Brain pericyte (primary cell): Measurements from ENCODE around the gene ITGB3.
"Not testable (repeated sequence)": the region's sequence is repeated elsewhere in the genome, so short reads cannot be mapped to it uniquely, and the experiment has no call there.

ENCODE experiments used
- DNase-seq: peaks from one replicate; pipeline ENCODE4 v3.0.0-alpha.2; 2012; ENCODE audit warnings: low read depth, low spot score

ITGB3 gene

GRCh38 chr17:47244697-47245096, 8.9 kb upstream of the ITGB3 start:
- DNase-seq: no peak

- DNase-seq: no peak
Measured at GRCh38 chr17:47246120-47246519, 7.5 kb upstream of the ITGB3 start.

- DNase-seq: no peak
Measured at GRCh38 chr17:47250855-47251254, 2.8 kb upstream of the ITGB3 start.

GRCh38 chr17:47251421-47251940, 2.1 kb upstream of the ITGB3 start:
- DNase-seq: no peak

- DNase-seq: no peak
Measured at GRCh38 chr17:47252209-47252608, 1.4 kb upstream of the ITGB3 start.

GRCh38 chr17:47252766-47253512, 688 bp upstream of the ITGB3 start:
- no peak for DNase-seq

GRCh38 chr17:47254403-47254943, 846 bp downstream of the ITGB3 start:
- DNase-seq: no peak

GRCh38 chr17:47257651-47258339, 4.2 kb downstream of the ITGB3 start:
- DNase-seq: no peak

- DNase-seq: no peak
Measured at GRCh38 chr17:47262586-47262985, 9.0 kb downstream of the ITGB3 start.

- DNase-seq: no peak
Measured at GRCh38 chr17:47264166-47264565, 10.5 kb downstream of the ITGB3 start.

- no peak for DNase-seq
Measured at GRCh38 chr17:47265983-47266541, 12.4 kb downstream of the ITGB3 start.

GRCh38 chr17:47266782-47267181, 13.2 kb downstream of the ITGB3 start:
- DNase-seq: no peak

GRCh38 chr17:47267354-47267828, 13.8 kb downstream of the ITGB3 start:
- DNase-seq: peak; percentile 93

- not testable (repeated sequence) for DNase-seq
Measured at GRCh38 chr17:47268964-47269363, 15.3 kb downstream of the ITGB3 start.

- DNase-seq: not testable (repeated sequence)
Measured at GRCh38 chr17:47269561-47270280, 16.1 kb downstream of the ITGB3 start.

- DNase-seq: no peak
Measured at GRCh38 chr17:47270946-47271705, 17.5 kb downstream of the ITGB3 start.

GRCh38 chr17:47272491-47272890, 18.9 kb downstream of the ITGB3 start:
- DNase-seq: no peak

- no peak for DNase-seq
Measured at GRCh38 chr17:47273245-47273644, 19.6 kb downstream of the ITGB3 start.

GRCh38 chr17:47274319-47275069, 20.9 kb downstream of the ITGB3 start:
- no peak for DNase-seq
